Fibroblast of lung (primary cell): Measurements from ENCODE around the gene DOK6. TPM values are rescaled to one million over a fixed set of nuclear protein-coding genes. Genes with fewer than 3 reads are reported as not detected.

Experiments
- DNase-seq, 2 donors: peaks; one replicate each; pipeline versions ENCODE4 v3.0.0 to v3.0.0-alpha.2; 2010; ENCODE audit warnings: low read depth in 2 of 2
- H2AFZ ChIP-seq: 2 replicates; pipeline ENCODE4 v1.5.1; 2012; ENCODE audit warnings: low read length, control low read depth, inconsistent platforms
- H3K27ac ChIP-seq: 2 replicates; pipeline ENCODE4 v1.5.1; 2011; ENCODE audit warnings: low read length, control low read depth; ENCODE audit not compliant: insufficient read depth
- H3K27me3 ChIP-seq: 2 replicates; pipeline ENCODE4 v1.5.1; 2011; ENCODE audit warnings: mild to moderate bottlenecking, low read length; ENCODE audit not compliant: control insufficient read depth, insufficient read depth
- H3K36me3 ChIP-seq: 2 replicates; pipeline ENCODE4 v1.5.1; 2011; ENCODE audit warnings: low read length; ENCODE audit not compliant: control insufficient read depth, insufficient read depth
- H3K4me1 ChIP-seq: 2 replicates; pipeline ENCODE4 v1.5.1; 2011; ENCODE audit warnings: low read length; ENCODE audit not compliant: control insufficient read depth, insufficient read depth; ENCODE audit errors: extremely low read depth
- H3K4me2 ChIP-seq: 2 replicates; pipeline ENCODE4 v1.5.1; 2011; ENCODE audit warnings: low read length, control low read depth; ENCODE audit not compliant: insufficient read depth; ENCODE audit errors: extremely low read depth
- H3K4me3 ChIP-seq, 4 experiments: fragments of 200-600 bp in 1 of 4; sonication (generic) in 1 of 4; replicated peaks in 1 of 4; 2 replicates each; pipeline ENCODE4 v1.5.1; 2011 to 2016; ENCODE audit warnings: low read length in 4 of 4, low read depth in 3 of 4, mild to moderate bottlenecking in 3 of 4, control low read depth in 2 of 4, inconsistent platforms in 1 of 4, mixed read lengths in 1 of 4; ENCODE audit not compliant: insufficient read depth in 1 of 4; ENCODE audit errors: control extremely low read depth in 1 of 4
- H3K79me2 ChIP-seq: 2 replicates; pipeline ENCODE4 v1.5.1; 2012; ENCODE audit warnings: mild to moderate bottlenecking, low read length, inconsistent platforms; ENCODE audit not compliant: control insufficient read depth, insufficient read depth
- H3K9ac ChIP-seq: 2 replicates; pipeline ENCODE4 v1.5.1; 2011; ENCODE audit warnings: mild to moderate bottlenecking, low read length, control low read depth; ENCODE audit not compliant: insufficient read depth
- H3K9me3 ChIP-seq: 2 replicates; pipeline ENCODE4 v1.5.1; 2012; ENCODE audit warnings: low read depth, low read length; ENCODE audit not compliant: control insufficient read depth, insufficient read depth
- H4K20me1 ChIP-seq: 2 replicates; pipeline ENCODE4 v1.5.1; 2011; ENCODE audit warnings: low read length; ENCODE audit not compliant: control insufficient read depth, insufficient read depth; ENCODE audit errors: extremely low read depth
- CTCF ChIP-seq, 2 donors: IDR thresholded peaks in 1 of 2; conservative IDR thresholded peaks in 1 of 2; 1 replicate in 1 of 2; 2 replicates in 1 of 2; pipeline ENCODE4 v1.5.1; 2011 to 2012; ENCODE audit warnings: low read length in 2 of 2, control low read depth in 1 of 2, inconsistent platforms in 1 of 2, low read depth in 1 of 2, mild to moderate bottlenecking in 1 of 2
- EZH2 ChIP-seq: IDR thresholded peaks from 2 replicates; pipeline ENCODE4 v1.5.1; 2012; ENCODE audit warnings: low read length, control low read depth, mild to moderate bottlenecking; ENCODE audit errors: missing control alignments
- polyA plus RNA-seq, 2 donors: library from polyadenylated mRNA; depleted of rRNA in 1 of 2; stranded (reverse) in 1 of 2; unstranded in 1 of 2; fragments of >200 nt; gene quantifications; 2 replicates each; pipeline ENCODE4 v1.2.1, GENCODE V29; 2011 to 2012; ENCODE audit warnings: missing spikeins in 1 of 2
- total RNA-seq: library from RNA; depleted of rRNA; stranded (reverse); fragments of >200 nt; gene quantifications from 2 replicates; pipeline ENCODE4 v1.2.1, GENCODE V29; 2014

Gene DOK6
- total and polyA plus RNA-seq, 2 donors (not counting 1 experiment from before 2014, with no cell fraction given), result 4.0 to 7.8 TPM

- H3K9ac ChIP-seq, result peak overlapping the region; percentile 55
- H3K4me1 ChIP-seq, result peaks cover 3% of the 10 kb centered on the region
- H3K9me3 ChIP-seq, result no peaks in the 10 kb centered on the region
- no peaks in the 10 kb centered on the region for H3K27me3 ChIP-seq
- no peaks in the 10 kb centered on the region for H4K20me1 ChIP-seq
- TF ChIP-seq CTCF (conservative IDR thresholded peaks at IDR 0.05 in 1 of 2, IDR thresholded peaks at IDR 0.05 in 1 of 2; ENCODE audit: low read depth in 1 of 2, low read length in 2 of 2) (no peak), EZH2 (no peak)
- H3K4me3 ChIP-seq, result peak overlapping the region; percentile 70 to 81 (median 72)
- DNase-seq, result peak in 1 of 2 donors; percentile 44
- no peak overlapping the region for H3K27ac ChIP-seq
- peak overlapping the region; percentile 94 for H2AFZ ChIP-seq
- peak overlapping the region; percentile 94 for H3K4me2 ChIP-seq
- H3K36me3 ChIP-seq, result no peaks in the 10 kb centered on the region
- no peaks in the 10 kb centered on the region for H3K79me2 ChIP-seq
Observed at GRCh38 chr18:69400976-69401225, 213 bp downstream of the DOK6 start.

- Histone ChIP-seq H3K4me2 (peak overlapping the region; percentile 94), H3K9me3 (no peaks in the 10 kb centered on the region), H3K4me3 (peak overlapping the region; percentile 70 to 81 (median 72)), H4K20me1 (no peaks in the 10 kb centered on the region), H2AFZ (peak overlapping the region; percentile 94), H3K9ac (peak overlapping the region; percentile 55), H3K27me3 (no peaks in the 10 kb centered on the region), H3K36me3 (no peaks in the 10 kb centered on the region), H3K27ac (peak overlapping the region; percentile 27), H3K4me1 (peaks cover 3% of the 10 kb centered on the region), H3K79me2 (no peaks in the 10 kb centered on the region)
- TF ChIP-seq CTCF (conservative IDR thresholded peaks at IDR 0.05 in 1 of 2, IDR thresholded peaks at IDR 0.05 in 1 of 2; ENCODE audit: low read depth in 1 of 2, low read length in 2 of 2), result no peak
- TF ChIP-seq EZH2, result no peak
- DNase-seq, result peak; percentile 30 to 51
Observed at GRCh38 chr18:69401226-69401971, 711 bp downstream of the DOK6 start.

- Histone ChIP-seq H3K4me3 (peak overlapping the region; percentile 56 to 81 (median 72)), H3K79me2 (no peaks in the 10 kb centered on the region)
- TF ChIP-seq CTCF (conservative IDR thresholded peaks at IDR 0.05 in 1 of 2, IDR thresholded peaks at IDR 0.05 in 1 of 2; ENCODE audit: low read depth in 1 of 2, low read length in 2 of 2) (no peak), EZH2 (no peak)
Observed at GRCh38 chr18:69401972-69402532, 1.4 kb downstream of the DOK6 start.

More at GRCh38 chr18:69401972-69402532, 1.4 kb downstream of the DOK6 start:
- peak overlapping the region; percentile 94 for H2AFZ ChIP-seq
- H4K20me1 ChIP-seq, result no peaks in the 10 kb centered on the region
- DNase-seq, result peak in 1 of 2 donors; percentile 3
- no peak overlapping the region for H3K9ac ChIP-seq
- no peaks in the 10 kb centered on the region for H3K27me3 ChIP-seq
- no peak overlapping the region for H3K27ac ChIP-seq
- peak overlapping the region; percentile 94 for H3K4me2 ChIP-seq
- no peaks in the 10 kb centered on the region for H3K9me3 ChIP-seq
- H3K4me1 ChIP-seq, result peaks cover 3% of the 10 kb centered on the region
- H3K36me3 ChIP-seq, result no peaks in the 10 kb centered on the region
